Right lobe of liver (tissue), 6 donors: ENCODE data around the gene LRRC51. TPM values are rescaled to one million over a fixed set of nuclear protein-coding genes. Genes with fewer than 3 reads are reported as not detected.

ENCODE experiments used
- ATAC-seq, 4 donors: fragments of 200-7000 bp; cut with Tn5 transposase; one replicate each; pipeline ENCODE4 v1.9.1; 2020; ENCODE audit warnings: mild to moderate bottlenecking in 4 of 4, moderate library complexity in 4 of 4
- DNase-seq, 3 donors: peaks; one replicate each; pipeline ENCODE4 v3.0.0-alpha.2; 2020
- H3K27ac ChIP-seq, 3 donors: fragments of 200-600 bp; one replicate each; pipeline ENCODE4 v1.8.0; 2022
- H3K27me3 ChIP-seq, 2 donors: fragments of 200-600 bp; one replicate each; pipeline ENCODE4 v1.8.0; 2022
- H3K36me3 ChIP-seq, 4 donors: fragments of 200-600 bp; sonication (generic) in 1 of 4; one replicate each; pipeline versions ENCODE4 v1.5.1 to v1.8.0; 2017 to 2022; ENCODE audit warnings: control low read depth in 1 of 4
- H3K4me1 ChIP-seq, 4 donors: fragments of 200-600 bp; sonication (generic) in 1 of 4; one replicate each; pipeline versions ENCODE4 v1.5.1 to v1.8.0; 2017 to 2022; ENCODE audit warnings: control low read depth in 1 of 4
- H3K4me3 ChIP-seq, 3 donors: fragments of 200-600 bp; one replicate each; pipeline ENCODE4 v1.8.0; 2022
- H3K9me3 ChIP-seq, 4 donors: fragments of 200-600 bp; sonication (generic) in 1 of 4; one replicate each; pipeline versions ENCODE4 v1.5.1 to v1.8.0; 2017 to 2022; ENCODE audit warnings: control low read depth in 1 of 4
- POLR2A ChIP-seq: fragments of 450-650 bp; IDR thresholded peaks from one replicate; pipeline ENCODE4 v1.6.1; 2017; ENCODE audit warnings: antibody characterized with exemption, mild to moderate bottlenecking
- WGBS: methylation state at CpG from one replicate; pipeline ENCODE4 v1.1.6; 2018; ENCODE audit warnings: low coverage, low lambda C conversion rate; ENCODE audit not compliant: insufficient coverage; ENCODE audit errors: missing lambda C conversion rate; 5-methylcytosine and 5-hydroxymethylcytosine counted together
- intact Hi-C, 2 donors: fragments of 100-400 bp; cut with DNase I; formaldehyde crosslinking; loops; one replicate each; pipeline versions ENCODE4 v1.11.2 to v1.14.1; 2022
- total RNA-seq, 6 experiments: library from RNA; depleted of rRNA in 2 of 6; stranded (reverse); fragments of >200 nt in 2 of 6; fragmentation: NEBNext Ultra II Directional in 3 of 6; extraction: Animal tissue kit (Norgen Biotek cat#: 25700) in 3 of 6; gene quantifications; one replicate each; pipeline versions ENCODE4 v1.1.0 to v1.2.4, GENCODE V29; 2016 to 2023
- TF ChIP-seq, protein P1 (sequence below), 4 donors: fragments of 200-600 bp in 3 of 4; fragments of 450-650 bp in 1 of 4; IDR thresholded peaks; one replicate each; pipeline versions ENCODE4 v1.5.1 to v1.8.0; 2016 to 2022; ENCODE audit warnings: antibody characterized with exemption in 4 of 4, mild to moderate bottlenecking in 2 of 4
- donor health status: DM: no; HTN: yes; CAD: no.
- donor health status: DM: no; HTN: no; CAD: no.
- donor health status: DM: no; HTN: no; CAD: no.
- donor health status: DM: no; HTN: yes; CAD: no.
- donor health status: DM: no; HTN: yes; CAD: no.

Gene LRRC51
- total RNA-seq, 6 experiments from 2014 or later, result 3.3 to 9.0 (median 6.1) TPM

DNA sequence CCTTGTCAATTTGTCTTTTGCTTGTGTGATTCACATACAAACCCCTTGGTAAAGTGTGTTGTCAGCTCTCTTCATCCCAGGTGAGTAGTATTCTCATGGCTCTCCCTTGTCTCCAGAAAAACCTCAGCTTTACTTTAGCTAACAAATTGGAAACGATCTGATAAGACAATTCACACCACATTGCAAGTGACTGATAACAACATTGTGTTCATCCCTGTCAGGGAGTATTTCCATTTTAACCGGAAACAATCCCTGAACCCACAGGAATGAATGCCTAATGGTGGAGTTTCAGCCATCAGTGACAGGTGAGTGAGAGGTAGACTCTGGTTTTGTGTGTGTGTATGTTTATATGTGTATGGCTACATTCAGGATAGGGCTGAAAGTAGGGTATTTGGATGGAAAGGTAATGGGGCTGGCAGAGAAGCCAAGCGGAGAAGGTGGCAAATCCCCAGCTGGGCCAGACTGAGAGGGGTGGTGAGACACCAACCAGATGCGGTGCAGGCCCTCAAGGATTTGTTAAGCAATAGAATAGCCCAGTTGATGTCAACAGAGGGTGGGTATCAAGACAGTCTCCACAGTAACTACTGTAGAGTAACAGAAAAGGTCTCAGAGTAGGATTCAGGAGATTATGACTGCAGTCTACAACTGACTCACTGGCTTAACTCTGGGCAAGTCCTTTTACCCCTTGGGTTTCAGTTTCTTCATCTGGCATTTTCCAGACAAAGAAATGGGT is 7.6 kb downstream of the LRRC51 start:
- Histone ChIP-seq H3K27me3 (no peaks in the 10 kb centered on the region), H3K27ac (no peak overlapping the region), H3K9me3 (no peaks in the 10 kb centered on the region), H3K4me3 (no peak overlapping the region), H3K36me3 (peaks cover 0 to 9% (median 0%) of the 10 kb centered on the region in 4 donors), H3K4me1 (peaks cover 0 to 7% (median 0%) of the 10 kb centered on the region in 4 donors)
- DNase-seq (no peak), ATAC-seq (no peak)
- TF ChIP-seq POLR2A, result no peak
- TF ChIP-seq, protein P1, sequence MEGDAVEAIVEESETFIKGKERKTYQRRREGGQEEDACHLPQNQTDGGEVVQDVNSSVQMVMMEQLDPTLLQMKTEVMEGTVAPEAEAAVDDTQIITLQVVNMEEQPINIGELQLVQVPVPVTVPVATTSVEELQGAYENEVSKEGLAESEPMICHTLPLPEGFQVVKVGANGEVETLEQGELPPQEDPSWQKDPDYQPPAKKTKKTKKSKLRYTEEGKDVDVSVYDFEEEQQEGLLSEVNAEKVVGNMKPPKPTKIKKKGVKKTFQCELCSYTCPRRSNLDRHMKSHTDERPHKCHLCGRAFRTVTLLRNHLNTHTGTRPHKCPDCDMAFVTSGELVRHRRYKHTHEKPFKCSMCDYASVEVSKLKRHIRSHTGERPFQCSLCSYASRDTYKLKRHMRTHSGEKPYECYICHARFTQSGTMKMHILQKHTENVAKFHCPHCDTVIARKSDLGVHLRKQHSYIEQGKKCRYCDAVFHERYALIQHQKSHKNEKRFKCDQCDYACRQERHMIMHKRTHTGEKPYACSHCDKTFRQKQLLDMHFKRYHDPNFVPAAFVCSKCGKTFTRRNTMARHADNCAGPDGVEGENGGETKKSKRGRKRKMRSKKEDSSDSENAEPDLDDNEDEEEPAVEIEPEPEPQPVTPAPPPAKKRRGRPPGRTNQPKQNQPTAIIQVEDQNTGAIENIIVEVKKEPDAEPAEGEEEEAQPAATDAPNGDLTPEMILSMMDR (IDR thresholded peaks at IDR 0.05), result no peak
- 88% methylated on average over 4 of the region's 4 CpGs for WGBS
- intact Hi-C loops, result no loop called here

- ATAC-seq, result peak; percentile 91 to 99 (median 98)
- Histone ChIP-seq H3K27me3 (no peaks in the 10 kb centered on the region), H3K9me3 (no peaks in the 10 kb centered on the region), H3K4me1 (peaks cover 0 to 7% (median 0%) of the 10 kb centered on the region in 4 donors), H3K4me3 (no peak overlapping the region), H3K27ac (peak overlapping the region in 1 of 3 donors; percentile 19), H3K36me3 (peaks cover 0 to 23% (median 3%) of the 10 kb centered on the region in 4 donors)
- intact Hi-C loops, result no loop called here
- peak in 2 of 3 donors; percentile 50 to 76 for DNase-seq
- 24% methylated on average over 4 of the region's 4 CpGs for WGBS
- no peak for TF ChIP-seq POLR2A
- TF ChIP-seq, protein P1 (IDR thresholded peaks at IDR 0.05), result peak; percentile 83 to 92 (median 90)
Observed at GRCh38 chr11:72091292-72091691, 10.6 kb downstream of the LRRC51 start.

- intact Hi-C loops, result loop anchor here (5.0 kb wide), 2 partner anchors 71 to 76 kb away; no protein-coding TSS in a partner anchor
- no peak for DNase-seq
- TF ChIP-seq, protein P1 (IDR thresholded peaks at IDR 0.05), result no peak
- TF ChIP-seq POLR2A, result no peak
- Histone ChIP-seq H3K36me3 (peaks cover 0 to 39% (median 16%) of the 10 kb centered on the region in 4 donors), H3K27me3 (no peaks in the 10 kb centered on the region), H3K9me3 (no peaks in the 10 kb centered on the region), H3K27ac (no peak overlapping the region), H3K4me1 (peaks cover 0 to 18% (median 12%) of the 10 kb centered on the region in 4 donors), H3K4me3 (no peak overlapping the region)
- no peak for ATAC-seq
- no CpG with 5 or more reads among the region's 3 CpGs for WGBS
Observed at GRCh38 chr11:72098741-72099140, 18.1 kb downstream of the LRRC51 start.

DNA sequence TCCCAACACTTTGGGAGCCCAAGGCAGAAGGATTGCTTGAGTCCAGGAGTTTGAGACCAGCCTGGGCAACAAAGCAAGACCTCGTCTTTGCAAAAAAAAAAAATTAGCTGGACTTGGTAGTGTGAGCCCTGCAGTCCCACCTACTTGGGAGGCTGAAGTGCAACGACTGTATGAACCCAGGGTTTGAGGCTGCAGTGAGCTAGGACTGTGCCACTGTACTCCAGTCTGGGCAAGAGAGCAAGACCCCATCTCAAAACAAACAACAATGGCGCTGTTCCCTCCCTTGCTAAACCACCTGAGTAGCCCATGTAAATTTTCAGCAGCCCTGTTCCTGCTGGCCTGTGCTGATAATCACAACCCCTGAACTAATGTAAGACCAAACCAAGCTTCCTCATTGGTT is 19.4 kb downstream of the LRRC51 start:
- Histone ChIP-seq H3K36me3 (peaks cover 0 to 31% (median 14%) of the 10 kb centered on the region in 4 donors), H3K27me3 (no peaks in the 10 kb centered on the region), H3K9me3 (no peaks in the 10 kb centered on the region), H3K4me3 (no peak overlapping the region), H3K4me1 (peaks cover 0 to 22% (median 14%) of the 10 kb centered on the region in 4 donors), H3K27ac (no peak overlapping the region)
- TF ChIP-seq, protein P1 (IDR thresholded peaks at IDR 0.05), result no peak
- TF ChIP-seq POLR2A, result no peak
- ATAC-seq, result no peak
- no peak for DNase-seq
- intact Hi-C loops, result no loop called here
- WGBS, result 40% methylated on average over 1 of the region's 3 CpGs
